Esophagus squamous epithelium (tissue), 5 donors: ENCODE measurements around the gene NADK2. TPM values are rescaled to one million over a fixed set of nuclear protein-coding genes. Genes with fewer than 3 reads are reported as not detected.

Experiments
- DNase-seq: peaks from one replicate; lab custom pipeline; 2025; lab: John Stamatoyannopoulos, UW
- H3K27ac ChIP-seq, 4 donors: fragments of 200-600 bp; sonication (generic); one replicate each; pipeline ENCODE4 v1.5.1; 2016 to 2019; ENCODE audit warnings: mild to moderate bottlenecking in 1 of 4
- H3K27me3 ChIP-seq, 4 donors: fragments of 200-600 bp; sonication (generic); 1 replicate in 3 of 4; 2 replicates in 1 of 4; pipeline versions ENCODE4 v1.5.1 to v1.6.0; 2017 to 2021; ENCODE audit warnings: antibody characterized with exemption in 1 of 4
- H3K36me3 ChIP-seq, 3 donors: fragments of 200-600 bp; sonication (generic); one replicate each; pipeline ENCODE4 v1.5.1; 2016 to 2019
- H3K4me1 ChIP-seq, 3 donors: fragments of 200-600 bp; sonication (generic); one replicate each; pipeline ENCODE4 v1.5.1; 2017 to 2019
- H3K4me3 ChIP-seq, 4 donors: fragments of 200-600 bp; sonication (generic); 1 replicate in 3 of 4; 2 replicates in 1 of 4; pipeline ENCODE4 v1.5.1; 2016 to 2019; ENCODE audit warnings: mild to moderate bottlenecking in 2 of 4, moderate library complexity in 1 of 4
- H3K9me3 ChIP-seq, 3 donors: fragments of 200-600 bp; sonication (generic); one replicate each; pipeline ENCODE4 v1.5.1; 2016 to 2019
- CTCF ChIP-seq, 6 experiments: fragments of 450-650 bp in 4 of 6; fragments of 200-600 bp in 2 of 6; sonication (generic) in 2 of 6; IDR thresholded peaks; one replicate each; pipeline ENCODE4 v1.5.1; 2016 to 2019; ENCODE audit warnings: antibody characterized with exemption in 6 of 6, mild to moderate bottlenecking in 4 of 6, moderate library complexity in 4 of 6
- POLR2A ChIP-seq, 4 donors: fragments of 450-650 bp; IDR thresholded peaks; one replicate each; pipeline ENCODE4 v1.6.1; 2017; ENCODE audit warnings: antibody characterized with exemption in 4 of 4, mild to moderate bottlenecking in 4 of 4, moderate library complexity in 3 of 4
- WGBS, 2 donors: methylation state at CpG; one replicate each; pipeline ENCODE4 v1.1.5; 2018; 5-methylcytosine and 5-hydroxymethylcytosine counted together
- intact Hi-C: fragments of 100-400 bp; cut with DNase I; formaldehyde crosslinking; loops from one replicate; pipeline ENCODE4 v1.15.0; 2022
- total RNA-seq, 4 donors: library from RNA; depleted of rRNA; stranded (reverse); fragments of >200 nt; gene quantifications; one replicate each; pipeline ENCODE4 v1.1.0, GENCODE V29; 2016
- donor health status: DM: yes; HTN: yes; CAD: no.

Gene NADK2
- total RNA-seq, 4 donors from 2014 or later = 9.0 to 19.6 (median 15.4) TPM

GRCh38 chr5:36222620-36223019 lies 19.1 kb downstream of the NADK2 start:
- intact Hi-C loops = no loop called here
- H3K27ac ChIP-seq = no peak overlapping the region
- peaks cover 0 to under 1% (median 0%) of the 10 kb centered on the region in 3 donors for H3K4me1 ChIP-seq
- DNase-seq = no peak
- H3K27me3 ChIP-seq = no peaks in the 10 kb centered on the region
- no peak overlapping the region for H3K4me3 ChIP-seq
- peaks cover 0 to 78% (median 0%) of the 10 kb centered on the region in 3 donors for H3K36me3 ChIP-seq
- no peaks in the 10 kb centered on the region for H3K9me3 ChIP-seq
- TF ChIP-seq CTCF (IDR thresholded peaks at IDR 0.05) (no peak), POLR2A (IDR thresholded peaks at IDR 0.05) (no peak)
- 92 to 94% methylated on average over 1 of the region's 1 CpG for WGBS, 2 donors

GRCh38 chr5:36217988-36218387 lies 23.7 kb downstream of the NADK2 start:
- H3K9me3 ChIP-seq = no peaks in the 10 kb centered on the region
- no peak overlapping the region for H3K27ac ChIP-seq
- H3K4me3 ChIP-seq = no peak overlapping the region
- H3K27me3 ChIP-seq = no peaks in the 10 kb centered on the region
- no peaks in the 10 kb centered on the region for H3K4me1 ChIP-seq
- peaks cover 0 to 88% (median 0%) of the 10 kb centered on the region in 3 donors for H3K36me3 ChIP-seq
- 86 to 100% methylated on average over 1 of the region's 1 CpG for WGBS, 2 donors
- no peak for DNase-seq
- TF ChIP-seq POLR2A (IDR thresholded peaks at IDR 0.05) = no peak
- no peak for TF ChIP-seq CTCF (IDR thresholded peaks at IDR 0.05)
- intact Hi-C loops = no loop called here

GRCh38 chr5:36217567-36217966 lies 24.2 kb downstream of the NADK2 start:
- WGBS, 2 donors = 94% methylated on average over 1 of the region's 1 CpG
- Histone ChIP-seq H3K27ac (no peak overlapping the region), H3K9me3 (no peaks in the 10 kb centered on the region), H3K27me3 (no peaks in the 10 kb centered on the region), H3K36me3 (peaks cover 0 to 88% (median 0%) of the 10 kb centered on the region in 3 donors), H3K4me3 (no peak overlapping the region), H3K4me1 (no peaks in the 10 kb centered on the region)
- DNase-seq = no peak
- TF ChIP-seq POLR2A (IDR thresholded peaks at IDR 0.05) (no peak), CTCF (IDR thresholded peaks at IDR 0.05) (no peak)
- intact Hi-C loops = no loop called here

- Histone ChIP-seq H3K27me3 (no peaks in the 10 kb centered on the region), H3K9me3 (no peaks in the 10 kb centered on the region), H3K4me1 (no peaks in the 10 kb centered on the region), H3K4me3 (no peak overlapping the region), H3K27ac (no peak overlapping the region), H3K36me3 (peaks cover 0 to 86% (median 0%) of the 10 kb centered on the region in 3 donors)
- 62 to 71% methylated on average over 2 of the region's 2 CpGs for WGBS, 2 donors
- intact Hi-C loops = no loop called here
- TF ChIP-seq CTCF (IDR thresholded peaks at IDR 0.05) = no peak
- no peak for TF ChIP-seq POLR2A (IDR thresholded peaks at IDR 0.05)
- no peak for DNase-seq
Observed at GRCh38 chr5:36215910-36216309, 25.8 kb downstream of the NADK2 start.

- whole genome bisulfite sequencing, 2 donors = 89 to 94% methylated on average over 3 of the region's 3 CpGs
- H3K4me1 ChIP-seq = no peaks in the 10 kb centered on the region
- no peak for TF ChIP-seq POLR2A (IDR thresholded peaks at IDR 0.05)
- no peak for TF ChIP-seq CTCF (IDR thresholded peaks at IDR 0.05)
- intact Hi-C loops = no loop called here
- DNase-seq = no peak
- no peak overlapping the region for H3K4me3 ChIP-seq
- no peak overlapping the region for H3K27ac ChIP-seq
- H3K27me3 ChIP-seq = no peaks in the 10 kb centered on the region
- H3K36me3 ChIP-seq = peaks cover 0 to 81% (median 0%) of the 10 kb centered on the region in 3 donors
- H3K9me3 ChIP-seq = no peaks in the 10 kb centered on the region
Observed at GRCh38 chr5:36214436-36214835, 27.3 kb downstream of the NADK2 start.
